GM12878 (cell line): Measurements from ENCODE around the gene CTRL.

Experiments
- BCLAF1 ChIP-seq: fragments of 450-650 bp; IDR thresholded peaks from 2 replicates; pipeline ENCODE4 v1.6.1; 2017; ENCODE audit warnings: antibody characterized with exemption, mild to moderate bottlenecking, moderate library complexity
- BHLHE40 ChIP-seq, 2 experiments: fragments of 450-650 bp in 1 of 2; IDR thresholded peaks; 2 replicates each; pipeline ENCODE4 v1.6.1; 2011 to 2017; ENCODE audit warnings: low read depth in 2 of 2, borderline replicate concordance in 1 of 2, improper control_type of control experiment in 1 of 2, low read length in 1 of 2, mild to moderate bottlenecking in 1 of 2
- CBX3 ChIP-seq: fragments of 200-600 bp; sonication (generic); IDR thresholded peaks from 2 replicates; pipeline ENCODE4 v1.6.1; 2016; ENCODE audit warnings: low read depth, borderline replicate concordance
- CTCF ChIP-seq, 3 experiments: IDR thresholded peaks in 2 of 3; conservative IDR thresholded peaks in 1 of 3; 2 replicates each; pipeline ENCODE4 v1.5.1; 2011; ENCODE audit warnings: low read depth in 3 of 3, low read length in 3 of 3, mild to moderate bottlenecking in 3 of 3, control low read depth in 2 of 3, moderate library complexity in 2 of 3, inconsistent platforms in 1 of 3, mixed read lengths in 1 of 3; ENCODE audit not compliant: control insufficient read depth in 2 of 3, insufficient read depth in 1 of 3; ENCODE audit errors: extremely low read depth in 1 of 3
- GABPA ChIP-seq: IDR thresholded peaks from 2 replicates; pipeline ENCODE4 v1.6.1; 2014; ENCODE audit warnings: antibody characterized with exemption, low read depth, mild to moderate bottlenecking, inconsistent platforms
- PAX5 ChIP-seq: IDR thresholded peaks from 2 replicates; pipeline ENCODE4 v1.6.1; 2011; ENCODE audit warnings: low read depth, low read length, borderline replicate concordance
- POLR2A ChIP-seq: IDR thresholded peaks from 2 replicates; pipeline ENCODE4 v1.6.1; 2011; ENCODE audit warnings: low read depth, mild to moderate bottlenecking, low read length
- RFX5 ChIP-seq: IDR thresholded peaks from 2 replicates; pipeline ENCODE4 v1.6.1; 2011; ENCODE audit warnings: low read depth, low read length, improper control_type of control experiment
- SMC3 ChIP-seq: IDR thresholded peaks from 2 replicates; pipeline ENCODE4 v1.6.1; 2011; ENCODE audit warnings: low read length, improper control_type of control experiment, borderline replicate concordance
- STAT1 ChIP-seq: fragments of 450-650 bp; conservative IDR thresholded peaks from 2 replicates; pipeline ENCODE4 v1.6.1; 2014; ENCODE audit warnings: antibody characterized with exemption, mild to moderate bottlenecking
- TAF1 ChIP-seq: IDR thresholded peaks from 2 replicates; pipeline ENCODE4 v1.6.1; 2011; ENCODE audit warnings: mild to moderate bottlenecking, low read depth, low read length, borderline replicate concordance
- ZBED1 ChIP-seq: IDR thresholded peaks from 2 replicates; pipeline ENCODE4 v1.6.1; 2016; ENCODE audit warnings: borderline replicate concordance
- ZBTB33 ChIP-seq: fragments of 450-650 bp; IDR thresholded peaks from 2 replicates; pipeline ENCODE4 v1.6.1; 2017; ENCODE audit warnings: mild to moderate bottlenecking
- ZSCAN29 ChIP-seq: fragments of 450-650 bp; IDR thresholded peaks from 2 replicates; pipeline ENCODE4 v1.6.1; 2017; ENCODE audit warnings: mild to moderate bottlenecking, moderate library complexity

- TF ChIP-seq TAF1 (no peak), CTCF (IDR thresholded peaks at IDR 0.05 in 2 of 3, conservative IDR thresholded peaks at IDR 0.05 in 1 of 3; ENCODE audit: control insufficient read depth in 2 of 3, extremely low read depth in 1 of 3, insufficient read depth in 1 of 3, low read depth in 3 of 3, low read length in 3 of 3) (no peak), BHLHE40 (IDR thresholded peaks at IDR 0.05; ENCODE audit: borderline replicate concordance in 1 of 2, low read depth in 2 of 2, low read length in 1 of 2) (no peak), GABPA (no peak), CBX3 (no peak), PAX5 (no peak), BCLAF1 (no peak), POLR2A (no peak), ZBED1 (no peak), ZBTB33 (no peak), RFX5 (no peak), ZSCAN29 (no peak), SMC3 (no peak), STAT1 (no peak)
Observed at GRCh38 chr16:67932462-67932840, 789 bp upstream of the CTRL start.
